ENCODE results near the gene IL16. TPM values are rescaled to one million over a fixed set of nuclear protein-coding genes. Genes with fewer than 3 reads are reported as not detected.

Gene IL16
- total and polyA plus RNA-seq, 9 of the 15 experiments (the other 6 are each of a cell fraction or from before 2014, with no cell fraction given) = 1.4 to 18.8 (median 10.6) TPM

GRCh38 chr15:81170511-81170910, 26.2 kb upstream of the IL16 start:
- intact Hi-C loops (cut with micrococcal nuclease) (no loop called here), in situ Hi-C loops (cut with MboI) (no loop called here)
- no TSS peak for BruUV-seq (replicated peaks)
- Histone ChIP-seq H3K79me2 (ENCODE audit: control insufficient read depth, insufficient read depth, low read length) (no peaks in the 10 kb centered on the region), H3K27ac (ENCODE audit: extremely low read depth, low read depth, low read length) (no peak overlapping the region), H3K4me2 (ENCODE audit: insufficient read depth, low read length) (no peak overlapping the region), H3K9ac (ENCODE audit: insufficient read depth in 1 of 2, low read depth in 2 of 2, low read length in 2 of 2) (no peak overlapping the region), H2AFZ (ENCODE audit: low read depth, low read length) (no peak overlapping the region), H3K27me3 (ENCODE audit: control insufficient read depth in 2 of 2, insufficient read depth in 2 of 2, low read length in 2 of 2) (no peaks in the 10 kb centered on the region), H3K36me3 (ENCODE audit: control insufficient read depth, insufficient read depth, low read length) (peaks cover 10% of the 10 kb centered on the region), H3K4me1 (replicated peaks in 1 of 2; ENCODE audit: control insufficient read depth in 2 of 2, insufficient read depth in 2 of 2, low read length in 2 of 2) (peaks cover 16 to 38% of the 10 kb centered on the region in 2 experiments), H3K9me1 (ENCODE audit: control insufficient read depth, insufficient read depth, low read length) (no peaks in the 10 kb centered on the region), H4K20me1 (replicated peaks; ENCODE audit: control insufficient read depth, insufficient read depth, low read length) (no peaks in the 10 kb centered on the region), H3K9me3 (replicated peaks; ENCODE audit: control insufficient read depth, insufficient read depth, low read depth, low read length) (no peaks in the 10 kb centered on the region), H3K4me3 (no peak overlapping the region)
- POLR2A ChIA-PET = interaction anchor here (0.7 kb wide), 1 partner anchor 8 kb away, joined by 3 read pairs; no protein-coding TSS in a partner anchor
- DNase-seq (ENCODE audit: extremely low read depth in 1 of 4, low spot score in 3 of 4) = no peak
- no peak for FAIRE-seq
- WGBS (ENCODE audit: insufficient coverage, low coverage, missing lambda C conversion rate) = 53% methylated on average over 3 of the region's 3 CpGs
- CTCF ChIA-PET (ENCODE audit: low intra/inter-chr PET ratio) = no interaction called here
- TF ChIP-seq MBD2 (IDR thresholded peaks at IDR 0.05; ENCODE audit: borderline replicate concordance, low read depth) (no peak), RBBP5 (IDR thresholded peaks at IDR 0.05; ENCODE audit: borderline replicate concordance, insufficient read depth, low read length, poor library complexity, severe bottlenecking) (no peak), ZEB2 (IDR thresholded peaks at IDR 0.05) (no peak), THAP7 (CRISPR knock-in tag; IDR thresholded peaks at IDR 0.05) (no peak), HDAC1 (IDR thresholded peaks at IDR 0.05) (no peak), IRF9 (tag; IDR thresholded peaks at IDR 0.05) (no peak), NFYB (IDR thresholded peaks at IDR 0.05; ENCODE audit: extremely low read depth, insufficient read length) (no peak), SAFB2 (IDR thresholded peaks at IDR 0.05; ENCODE audit: borderline replicate concordance, low read depth, low read length, severe bottlenecking) (no peak), SMARCB1 (IDR thresholded peaks at IDR 0.05; ENCODE audit: insufficient read length, low read depth) (no peak), ZNF384 (IDR thresholded peaks at IDR 0.05; ENCODE audit: low read depth, low read length) (no peak), GATAD2A (IDR thresholded peaks at IDR 0.05) (no peak), EP300 (IDR thresholded peaks at IDR 0.05; ENCODE audit: low read length) (no peak), ZNF766 (CRISPR knock-in tag; conservative IDR thresholded peaks at IDR 0.05) (no peak), E2F4 (CRISPR knock-in tag; IDR thresholded peaks at IDR 0.05; ENCODE audit: low read depth) (no peak), GABPB1 (CRISPR knock-in tag; IDR thresholded peaks at IDR 0.05) (no peak), ZNF431 (CRISPR knock-in tag; IDR thresholded peaks at IDR 0.05) (no peak)
- no peak for ATAC-seq
